Right lobe of liver (tissue), 4 donors: Measurements from ENCODE around the gene DCP2.

Source experiments
- CTCF ChIP-seq, 4 donors: fragments of 200-600 bp in 3 of 4; fragments of 450-650 bp in 1 of 4; IDR thresholded peaks; one replicate each; pipeline versions ENCODE4 v1.5.1 to v1.8.0; 2016 to 2022; ENCODE audit warnings: antibody characterized with exemption in 4 of 4, mild to moderate bottlenecking in 2 of 4
- POLR2A ChIP-seq: fragments of 450-650 bp; IDR thresholded peaks from one replicate; pipeline ENCODE4 v1.6.1; 2017; ENCODE audit warnings: antibody characterized with exemption, mild to moderate bottlenecking
- donor health status: DM: no; HTN: no; CAD: no.
- donor health status: DM: no; HTN: no; CAD: no.
- donor health status: DM: no; HTN: yes; CAD: no.

- TF ChIP-seq CTCF (IDR thresholded peaks at IDR 0.05) (no peak), POLR2A (no peak)
Measured at GRCh38 chr5:113065626-113066025, 89.0 kb downstream of the DCP2 start.
